Panc1 (cell line): Measurements from ENCODE around the gene GALNT11. TPM values are rescaled to one million over a fixed set of nuclear protein-coding genes. Genes with fewer than 3 reads are reported as not detected.
A peak's percentile ranks its signal among the peaks of the same experiment; 100 is the strongest.

Source experiments
- ATAC-seq: fragments of 200-7000 bp; cut with Tn5 transposase; 2 replicates; pipeline ENCODE4 v1.9.1; 2020; ENCODE audit warnings: mild to moderate bottlenecking, moderate library complexity
- BruUV-seq: library from RNA; stranded (reverse); fragments of 400-500 nt; replicated peaks from 2 replicates; lab custom pipeline; 2021; lab: Mats Ljungman, UMichigan
- CTCF ChIA-PET: fragments of 300-600 bp; sonication (Branson Sonifier 250); formaldehyde crosslinking; loops from one replicate; lab custom pipeline; 2022; ENCODE audit warnings: antibody characterized with exemption; lab: Charles Lee
- POLR2A ChIA-PET: fragments of 300-600 bp; sonication (Branson Sonifier 250); formaldehyde crosslinking; loops from one replicate; lab custom pipeline; 2022; ENCODE audit warnings: antibody characterized with exemption; lab: Charles Lee
- DNase-seq: peaks from one replicate; pipeline ENCODE4 v3.0.0-alpha.2; 2010; ENCODE audit warnings: low read depth, low spot score
- H3K27ac ChIP-seq: 2 replicates; pipeline ENCODE4 v1.5.1; 2011; ENCODE audit warnings: mild to moderate bottlenecking, low read length, inconsistent platforms
- H3K27me3 ChIP-seq: fragments of 200-500 bp; sonication (Bioruptor generic); 2 replicates; pipeline ENCODE4 v1.6.0; 2014; ENCODE audit warnings: low read length, inconsistent platforms; ENCODE audit not compliant: control insufficient read depth, insufficient read depth
- H3K36me3 ChIP-seq: fragments of 200-500 bp; sonication (Bioruptor generic); 2 replicates; pipeline ENCODE4 v1.5.1; 2014; ENCODE audit warnings: inconsistent platforms, mild to moderate bottlenecking, low read length, moderate library complexity; ENCODE audit not compliant: control insufficient read depth, insufficient read depth
- H3K4me1 ChIP-seq: 2 replicates; pipeline ENCODE4 v1.5.1; 2011; ENCODE audit warnings: inconsistent platforms, mild to moderate bottlenecking, low read length, moderate library complexity; ENCODE audit not compliant: control insufficient read depth, insufficient read depth
- H3K4me3 ChIP-seq, 2 experiments: 2 replicates each; pipeline ENCODE4 v1.5.1; 2011 to 2012; ENCODE audit warnings: low read depth in 2 of 2, low read length in 2 of 2, mild to moderate bottlenecking in 2 of 2, inconsistent platforms in 1 of 2, moderate library complexity in 1 of 2
- H3K9me3 ChIP-seq: fragments of 200-500 bp; sonication (Bioruptor generic); 2 replicates; pipeline ENCODE4 v1.5.1; 2014; ENCODE audit warnings: low read depth, mild to moderate bottlenecking, inconsistent platforms, low read length, moderate library complexity; ENCODE audit not compliant: control insufficient read depth, insufficient read depth
- POLR2AphosphoS5 ChIP-seq: IDR thresholded peaks from 2 replicates; pipeline ENCODE4 v1.6.1; 2012; ENCODE audit warnings: mild to moderate bottlenecking, low read depth, low read length, moderate library complexity
- SIN3A ChIP-seq: IDR thresholded peaks from 2 replicates; pipeline ENCODE4 v1.6.1; 2012; ENCODE audit warnings: low read depth, mild to moderate bottlenecking, low read length, moderate library complexity, borderline replicate concordance; ENCODE audit not compliant: insufficient read depth
- TCF7L2 ChIP-seq: IDR thresholded peaks from 2 replicates; pipeline ENCODE4 v1.6.1; 2011; ENCODE audit warnings: mild to moderate bottlenecking, low read depth, low read length, inconsistent platforms
- in situ Hi-C: cut with HindIII; loops from 2 replicates; pipeline ENCODE4 v1.10.0; 2016; ENCODE audit warnings: low sequenced_read_pairs, low pct_unique_long_range_greater_than_20kb
- intact Hi-C: fragments of 100-400 bp; cut with micrococcal nuclease; formaldehyde crosslinking; loops from one replicate; pipeline ENCODE4 v1.10.0; 2022; ENCODE audit not compliant: unreplicated experiment
- total RNA-seq: library from RNA; stranded (reverse); gene quantifications from one replicate; pipeline ENCODE4 v1.2.1, GENCODE V29; 2021; ENCODE audit not compliant: unreplicated experiment
- TF ChIP-seq, protein P1 (sequence below): fragments of 450-650 bp; IDR thresholded peaks from 2 replicates; pipeline ENCODE4 v1.5.1; 2017; ENCODE audit warnings: mild to moderate bottlenecking
- TF ChIP-seq, protein P2 (sequence below), 2 experiments: IDR thresholded peaks; 2 replicates each; pipeline ENCODE4 v1.6.1; 2011 to 2012; ENCODE audit warnings: low read depth in 2 of 2, control low read depth in 1 of 2, low read length in 1 of 2, mild to moderate bottlenecking in 1 of 2, moderate library complexity in 1 of 2; ENCODE audit not compliant: insufficient read depth in 1 of 2

GALNT11 gene
- total RNA-seq, 1 experiment from 2014 or later, result 48.7 TPM

DNA sequence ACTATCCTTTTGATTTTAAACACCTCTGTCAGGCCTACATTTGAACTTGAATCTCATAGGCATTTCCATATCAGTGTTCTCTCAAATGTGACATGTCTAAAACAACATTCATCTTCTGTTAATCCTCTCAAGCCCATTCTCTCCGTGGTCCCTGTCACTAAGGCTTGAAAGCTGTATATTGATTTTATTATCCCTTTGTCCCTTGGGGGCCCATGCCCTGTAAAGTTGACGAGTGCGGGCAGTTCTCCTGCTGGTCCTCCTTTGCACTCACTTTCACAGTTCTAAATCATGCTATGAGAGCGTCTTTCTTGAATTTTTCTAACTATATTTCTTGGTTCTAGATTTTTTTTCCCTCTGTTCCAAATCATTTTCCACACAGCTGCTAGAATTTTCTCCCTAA is 27.3 kb downstream of the GALNT11 start:
- no peaks in the 10 kb centered on the region for H3K27me3 ChIP-seq
- no peaks in the 10 kb centered on the region for H3K36me3 ChIP-seq
- no peak overlapping the region for H3K27ac ChIP-seq
- H3K4me1 ChIP-seq, result peaks cover 8% of the 10 kb centered on the region; the same call in 1 of the 2 replicates
- ATAC-seq (no peak), DNase-seq (no peak)
- H3K4me3 ChIP-seq, result no peak overlapping the region
- intact Hi-C loops (no loop called here), in situ Hi-C loops (no loop called here)
- ChIA-PET CTCF (no interaction called here), POLR2A (no interaction called here)
- H3K9me3 ChIP-seq, result no peaks in the 10 kb centered on the region
- BruUV-seq, result no TSS peak
- TF ChIP-seq SIN3A, result no peak
- TF ChIP-seq POLR2AphosphoS5, result no peak
- TF ChIP-seq, protein P1, sequence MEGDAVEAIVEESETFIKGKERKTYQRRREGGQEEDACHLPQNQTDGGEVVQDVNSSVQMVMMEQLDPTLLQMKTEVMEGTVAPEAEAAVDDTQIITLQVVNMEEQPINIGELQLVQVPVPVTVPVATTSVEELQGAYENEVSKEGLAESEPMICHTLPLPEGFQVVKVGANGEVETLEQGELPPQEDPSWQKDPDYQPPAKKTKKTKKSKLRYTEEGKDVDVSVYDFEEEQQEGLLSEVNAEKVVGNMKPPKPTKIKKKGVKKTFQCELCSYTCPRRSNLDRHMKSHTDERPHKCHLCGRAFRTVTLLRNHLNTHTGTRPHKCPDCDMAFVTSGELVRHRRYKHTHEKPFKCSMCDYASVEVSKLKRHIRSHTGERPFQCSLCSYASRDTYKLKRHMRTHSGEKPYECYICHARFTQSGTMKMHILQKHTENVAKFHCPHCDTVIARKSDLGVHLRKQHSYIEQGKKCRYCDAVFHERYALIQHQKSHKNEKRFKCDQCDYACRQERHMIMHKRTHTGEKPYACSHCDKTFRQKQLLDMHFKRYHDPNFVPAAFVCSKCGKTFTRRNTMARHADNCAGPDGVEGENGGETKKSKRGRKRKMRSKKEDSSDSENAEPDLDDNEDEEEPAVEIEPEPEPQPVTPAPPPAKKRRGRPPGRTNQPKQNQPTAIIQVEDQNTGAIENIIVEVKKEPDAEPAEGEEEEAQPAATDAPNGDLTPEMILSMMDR, result no peak
- TF ChIP-seq, protein P2, sequence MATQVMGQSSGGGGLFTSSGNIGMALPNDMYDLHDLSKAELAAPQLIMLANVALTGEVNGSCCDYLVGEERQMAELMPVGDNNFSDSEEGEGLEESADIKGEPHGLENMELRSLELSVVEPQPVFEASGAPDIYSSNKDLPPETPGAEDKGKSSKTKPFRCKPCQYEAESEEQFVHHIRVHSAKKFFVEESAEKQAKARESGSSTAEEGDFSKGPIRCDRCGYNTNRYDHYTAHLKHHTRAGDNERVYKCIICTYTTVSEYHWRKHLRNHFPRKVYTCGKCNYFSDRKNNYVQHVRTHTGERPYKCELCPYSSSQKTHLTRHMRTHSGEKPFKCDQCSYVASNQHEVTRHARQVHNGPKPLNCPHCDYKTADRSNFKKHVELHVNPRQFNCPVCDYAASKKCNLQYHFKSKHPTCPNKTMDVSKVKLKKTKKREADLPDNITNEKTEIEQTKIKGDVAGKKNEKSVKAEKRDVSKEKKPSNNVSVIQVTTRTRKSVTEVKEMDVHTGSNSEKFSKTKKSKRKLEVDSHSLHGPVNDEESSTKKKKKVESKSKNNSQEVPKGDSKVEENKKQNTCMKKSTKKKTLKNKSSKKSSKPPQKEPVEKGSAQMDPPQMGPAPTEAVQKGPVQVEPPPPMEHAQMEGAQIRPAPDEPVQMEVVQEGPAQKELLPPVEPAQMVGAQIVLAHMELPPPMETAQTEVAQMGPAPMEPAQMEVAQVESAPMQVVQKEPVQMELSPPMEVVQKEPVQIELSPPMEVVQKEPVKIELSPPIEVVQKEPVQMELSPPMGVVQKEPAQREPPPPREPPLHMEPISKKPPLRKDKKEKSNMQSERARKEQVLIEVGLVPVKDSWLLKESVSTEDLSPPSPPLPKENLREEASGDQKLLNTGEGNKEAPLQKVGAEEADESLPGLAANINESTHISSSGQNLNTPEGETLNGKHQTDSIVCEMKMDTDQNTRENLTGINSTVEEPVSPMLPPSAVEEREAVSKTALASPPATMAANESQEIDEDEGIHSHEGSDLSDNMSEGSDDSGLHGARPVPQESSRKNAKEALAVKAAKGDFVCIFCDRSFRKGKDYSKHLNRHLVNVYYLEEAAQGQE (IDR thresholded peaks at IDR 0.05; ENCODE audit: insufficient read depth in 1 of 2, low read depth in 2 of 2, low read length in 1 of 2), result no peak
- no peak for TF ChIP-seq TCF7L2

DNA sequence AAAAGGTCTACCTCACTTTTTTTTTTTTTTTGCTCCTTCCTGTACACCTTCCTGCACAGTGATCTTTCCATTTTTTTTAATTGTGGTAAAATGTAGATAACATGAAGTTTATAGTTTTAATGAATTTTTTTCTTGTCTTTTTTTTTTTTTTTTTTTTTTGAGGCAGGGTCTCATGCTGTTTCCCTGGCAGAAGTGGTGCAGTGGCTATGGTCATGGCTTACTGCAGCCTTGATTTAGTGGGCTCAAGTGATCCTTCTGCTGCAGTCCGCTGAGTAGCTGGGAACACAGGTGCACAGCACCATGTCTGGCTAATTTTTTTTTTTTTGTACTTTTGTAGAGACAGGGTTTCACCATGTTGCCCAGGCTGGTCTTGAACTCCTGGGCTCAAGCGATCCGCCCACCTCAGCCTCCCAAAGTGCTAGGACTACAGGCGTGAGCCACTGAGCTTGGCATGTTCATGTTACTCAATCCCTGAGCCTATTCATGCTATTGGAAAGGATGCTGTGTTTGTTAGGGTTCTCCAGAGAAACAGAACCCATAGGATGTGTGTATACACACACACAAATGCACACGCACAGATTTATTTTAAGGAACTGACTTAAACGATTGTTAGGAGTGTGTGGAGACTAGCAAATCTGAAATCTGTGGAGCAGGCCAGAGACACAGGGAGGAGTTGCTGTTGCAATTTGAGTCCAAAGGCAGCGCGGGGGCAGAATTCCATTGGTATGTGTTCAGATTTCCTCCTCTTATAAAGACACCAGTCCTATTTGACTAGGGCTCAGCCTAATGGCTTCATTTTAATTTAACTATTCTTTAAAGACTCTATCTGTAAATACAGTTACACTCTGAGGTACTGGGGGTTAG is 29.1 kb downstream of the GALNT11 start:
- TF ChIP-seq, protein P2 (IDR thresholded peaks at IDR 0.05; ENCODE audit: insufficient read depth in 1 of 2, low read depth in 2 of 2, low read length in 1 of 2), result no peak
- TF ChIP-seq POLR2AphosphoS5, result no peak
- no peak for TF ChIP-seq SIN3A
- Histone ChIP-seq H3K9me3 (no peaks in the 10 kb centered on the region), H3K27me3 (no peaks in the 10 kb centered on the region), H3K36me3 (no peaks in the 10 kb centered on the region), H3K4me3 (no peak overlapping the region), H3K27ac (no peak overlapping the region), H3K4me1 (peaks cover 6% of the 10 kb centered on the region; the same call in 1 of the 2 replicates)
- POLR2A ChIA-PET, result no interaction called here
- intact Hi-C loops, result no loop called here
- no TSS peak for BruUV-seq
- ATAC-seq (peak; percentile 21; the same call in 1 of the 2 replicates), DNase-seq (no peak)
- CTCF ChIA-PET, result no interaction called here
- in situ Hi-C loops, result no loop called here
